GM19328 (cell line): ENCODE data around the gene SUN5.
"Not testable (repeated sequence)": the region's sequence is repeated elsewhere in the genome, so short reads cannot be mapped to it uniquely, and the experiment has no call there.

ENCODE experiments used
- ATAC-seq: cut with Tn5 transposase; IDR thresholded peaks from one replicate; pipeline ENCODE4 v1.9.1; 2021; ENCODE audit warnings: mild to moderate bottlenecking, moderate library complexity; ENCODE audit not compliant: unreplicated experiment

The SUN5 gene

GRCh38 chr20:32965581-32966373 is 38.5 kb downstream of the SUN5 start:
- ATAC-seq = no peak

- ATAC-seq = no peak
Observed at GRCh38 chr20:32965115-32965514, 39.1 kb downstream of the SUN5 start.

GRCh38 chr20:32964575-32964974 is 39.7 kb downstream of the SUN5 start:
- no peak for ATAC-seq

GRCh38 chr20:32963176-32963575 is 41.1 kb downstream of the SUN5 start:
- ATAC-seq = no peak

- ATAC-seq = not testable (repeated sequence)
Observed at GRCh38 chr20:32962646-32963045, 41.6 kb downstream of the SUN5 start.

GRCh38 chr20:32962053-32962452 is 42.2 kb downstream of the SUN5 start:
- ATAC-seq = no peak

GRCh38 chr20:32960849-32961731 is 43.1 kb downstream of the SUN5 start:
- ATAC-seq = no peak

- ATAC-seq = no peak
Observed at GRCh38 chr20:32960222-32960518, 44.1 kb downstream of the SUN5 start.

- no peak for ATAC-seq
Observed at GRCh38 chr20:32959351-32960221, 44.6 kb downstream of the SUN5 start.

- ATAC-seq = no peak
Observed at GRCh38 chr20:32958574-32958973, 45.7 kb downstream of the SUN5 start.

GRCh38 chr20:32957459-32957858 is 46.8 kb downstream of the SUN5 start:
- ATAC-seq = no peak

GRCh38 chr20:32950539-32950938 is 53.7 kb downstream of the SUN5 start:
- ATAC-seq = not testable (repeated sequence)

GRCh38 chr20:32946629-32947028 is 57.6 kb downstream of the SUN5 start:
- ATAC-seq = no peak

- ATAC-seq = no peak
Observed at GRCh38 chr20:32945710-32946221, 58.5 kb downstream of the SUN5 start.

- ATAC-seq = no peak
Observed at GRCh38 chr20:32943490-32944052, 60.7 kb downstream of the SUN5 start.

GRCh38 chr20:32941155-32941885 is 62.9 kb downstream of the SUN5 start:
- ATAC-seq = no peak

GRCh38 chr20:32934580-32934979 is 69.7 kb downstream of the SUN5 start:
- ATAC-seq = no peak
